Cardiac septum (tissue), 1 donor: ENCODE measurements around the gene MT1F. TPM values are rescaled to one million over a fixed set of nuclear protein-coding genes. Genes with fewer than 3 reads are reported as not detected.
A peak's percentile ranks its signal among the peaks of the same experiment; 100 is the strongest.

ENCODE experiments used
- DNase-seq: peaks from one replicate; pipeline ENCODE4 v3.0.0-alpha.2; 2020; ENCODE audit warnings: low spot score
- intact Hi-C: fragments of 100-400 bp; cut with DNase I; formaldehyde crosslinking; loops from one replicate; pipeline ENCODE4 v1.14.0; 2022
- total RNA-seq: library from RNA; stranded (reverse); fragmentation: NEBNext Ultra II Directional; extraction: Animal tissue kit (Norgen Biotek cat#: 25700); gene quantifications from one replicate; pipeline ENCODE4 v1.2.1, GENCODE V29; 2021
- donor health status: DM: no; HTN: no; CAD: no.

MT1F gene
- total RNA-seq, 1 donor from 2014 or later: 2.2 TPM

DNA sequence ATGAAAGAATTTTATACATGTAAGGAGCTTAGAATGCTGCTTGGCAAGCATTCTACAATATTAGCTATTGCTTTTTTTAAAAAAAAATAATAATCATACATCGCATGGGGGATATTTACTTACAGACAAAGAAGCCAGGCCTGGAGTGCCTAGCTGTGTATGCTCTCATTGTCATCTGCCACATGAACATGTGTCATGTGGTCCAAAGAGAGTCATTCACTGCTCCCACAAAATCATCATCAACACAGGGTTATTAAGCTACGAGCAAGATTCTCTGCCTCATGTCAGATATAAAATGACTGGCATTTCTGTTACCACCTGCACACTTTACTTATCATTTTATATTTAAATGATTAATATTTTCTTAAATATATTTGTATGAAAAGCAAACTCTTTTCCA lies 34.1 kb upstream of the MT1F start:
- intact Hi-C loops: no loop called here
- DNase-seq: no peak

DNA sequence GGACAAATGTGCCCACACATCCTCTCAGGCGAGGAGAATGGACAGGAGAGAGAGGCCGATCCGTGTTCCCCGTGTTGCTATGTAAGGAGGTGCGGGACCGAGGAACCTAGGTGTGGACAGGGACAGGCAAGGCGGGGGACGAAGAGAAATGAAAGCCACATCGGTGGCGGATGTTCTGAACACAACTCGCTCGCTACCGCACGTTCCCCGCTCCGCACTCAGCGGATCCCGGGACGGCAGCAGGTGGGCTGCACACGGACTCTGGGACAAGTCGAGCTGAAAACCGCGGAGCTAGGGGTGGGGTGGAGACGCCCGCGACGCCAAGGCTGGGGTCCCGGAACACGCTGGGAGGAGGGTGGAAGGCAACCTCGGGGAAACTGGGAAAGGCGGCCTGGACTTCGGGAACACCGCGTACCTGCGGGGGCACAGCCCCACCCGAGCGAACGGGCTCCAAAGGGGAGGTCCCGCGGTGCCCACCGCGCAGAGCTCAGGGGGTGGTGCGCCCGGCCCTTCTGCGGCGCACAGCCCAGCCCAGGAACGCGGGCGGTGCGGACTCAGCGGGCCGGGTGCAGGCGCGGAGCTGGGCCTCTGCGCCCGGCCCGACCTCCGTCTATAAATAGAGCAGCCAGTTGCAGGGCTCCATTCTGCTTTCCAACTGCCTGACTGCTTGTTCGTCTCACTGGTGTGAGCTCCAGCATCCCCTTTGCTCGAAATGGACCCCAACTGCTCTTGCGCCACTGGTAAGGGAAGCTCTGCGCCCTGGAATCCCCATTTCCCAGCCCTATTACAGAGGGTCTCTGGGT lies 32.4 kb upstream of the MT1F start, which contains the start of gene MT1E:
TSS of gene MT1E (plus strand) at position 642 of the 803 bp plus-strand sequence. CDS start at position 713, 71 bp downstream.
- intact Hi-C loops: no loop called here

DNA sequence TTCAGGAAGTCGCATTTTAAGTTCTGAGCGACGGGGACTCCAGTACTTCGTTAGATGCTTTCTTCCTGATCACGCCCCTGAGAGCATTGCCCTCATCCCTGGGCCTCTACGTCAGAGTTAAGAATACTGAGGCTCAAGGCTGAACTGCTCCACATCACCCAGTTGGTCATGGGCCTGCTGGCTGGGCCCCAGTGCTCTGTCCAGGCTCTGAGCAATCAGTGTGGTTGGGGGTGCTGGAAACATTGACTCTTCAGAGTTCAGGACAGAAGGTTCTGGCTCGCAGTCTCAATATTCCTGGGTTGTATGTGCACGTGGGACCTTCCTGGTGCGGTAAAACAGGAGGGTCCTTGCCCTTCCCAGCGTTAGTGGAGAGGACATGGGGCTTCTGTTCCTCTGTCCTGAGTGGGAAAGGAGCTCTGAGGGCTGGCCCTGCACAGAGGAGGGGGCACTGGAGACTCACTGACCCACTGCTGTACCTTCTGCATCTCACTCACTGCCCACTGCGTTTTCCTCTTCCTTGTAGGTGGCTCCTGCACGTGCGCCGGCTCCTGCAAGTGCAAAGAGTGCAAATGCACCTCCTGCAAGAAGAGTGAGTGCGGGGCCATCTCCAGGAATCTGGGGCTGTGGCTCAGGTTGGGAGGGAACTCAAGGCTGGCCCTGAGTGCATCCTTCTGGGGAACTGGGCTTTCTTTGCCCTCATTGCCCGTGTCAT lies 31.7 kb upstream of the MT1F start:
- intact Hi-C loops: loop anchor here (1.0 kb wide), 1 partner anchor 16 kb away; no protein-coding TSS in a partner anchor

More for the DNA sequence above, 32.4 kb upstream of the MT1F start, which contains the start of gene MT1E:
- DNase-seq: no peak

DNA sequence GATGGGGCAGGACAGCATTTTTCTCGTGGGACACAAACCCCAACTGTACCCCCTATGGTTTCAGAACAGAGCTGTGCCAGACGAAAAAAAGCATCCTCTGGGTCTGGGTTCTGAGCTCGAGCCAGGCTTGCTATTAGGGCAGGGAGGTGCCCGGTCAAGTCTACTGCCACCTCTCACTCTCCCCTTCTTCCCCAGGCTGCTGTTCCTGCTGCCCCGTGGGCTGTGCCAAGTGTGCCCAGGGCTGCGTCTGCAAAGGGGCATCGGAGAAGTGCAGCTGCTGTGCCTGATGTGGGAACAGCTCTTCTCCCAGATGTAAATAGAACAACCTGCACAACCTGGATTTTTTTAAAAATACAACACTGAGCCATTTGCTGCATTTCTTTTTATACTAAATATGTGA lies 31.1 kb upstream of the MT1F start:
- DNase-seq: no peak

More for the DNA sequence above, 31.7 kb upstream of the MT1F start:
- DNase-seq: no peak

DNA sequence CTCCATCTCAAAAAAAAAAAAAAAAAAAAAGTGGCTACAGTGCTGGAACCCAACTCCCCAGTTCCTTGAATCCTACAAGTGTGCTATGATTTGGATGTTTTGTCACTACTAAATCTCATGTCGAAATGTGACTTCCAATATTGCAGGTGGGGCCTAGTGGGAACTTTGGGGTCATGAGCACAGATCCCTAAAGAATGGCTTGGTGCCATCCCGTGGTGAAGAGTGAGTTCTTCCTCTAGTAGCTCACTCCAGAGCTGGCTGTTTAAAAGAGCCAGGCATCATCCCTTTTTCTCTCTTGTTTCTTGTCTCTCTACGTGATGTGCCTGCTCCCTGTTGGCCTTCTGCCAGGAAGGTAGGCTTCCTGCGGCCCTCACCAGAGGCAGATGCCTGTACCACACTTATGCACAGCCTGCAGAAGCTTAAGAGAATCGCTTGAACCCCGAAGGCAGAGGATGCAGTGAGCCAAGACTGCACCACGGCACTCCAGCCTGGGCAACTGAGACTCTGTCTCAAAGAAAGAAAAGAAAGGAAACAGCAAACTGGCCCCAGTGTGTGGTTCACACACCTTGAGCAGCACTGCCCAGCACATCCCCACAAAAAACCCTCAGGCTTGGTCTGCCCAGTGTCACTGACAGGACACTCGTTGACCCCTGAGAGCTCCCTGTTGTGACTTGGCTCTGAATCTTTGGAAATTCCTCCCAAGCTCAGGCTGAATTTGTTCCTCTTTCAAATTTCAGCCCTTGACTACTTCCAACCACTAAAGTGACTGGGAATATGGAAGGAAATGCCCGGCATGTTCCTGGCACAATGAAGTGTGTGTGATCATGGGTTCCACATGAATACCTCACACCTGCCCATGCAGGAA lies 29.0 kb upstream of the MT1F start:
- intact Hi-C loops: no loop called here
- no peak for DNase-seq

More for the DNA sequence above, 31.1 kb upstream of the MT1F start:
- intact Hi-C loops: loop anchor here (1.0 kb wide), 1 partner anchor 16 kb away; no protein-coding TSS in a partner anchor

DNA sequence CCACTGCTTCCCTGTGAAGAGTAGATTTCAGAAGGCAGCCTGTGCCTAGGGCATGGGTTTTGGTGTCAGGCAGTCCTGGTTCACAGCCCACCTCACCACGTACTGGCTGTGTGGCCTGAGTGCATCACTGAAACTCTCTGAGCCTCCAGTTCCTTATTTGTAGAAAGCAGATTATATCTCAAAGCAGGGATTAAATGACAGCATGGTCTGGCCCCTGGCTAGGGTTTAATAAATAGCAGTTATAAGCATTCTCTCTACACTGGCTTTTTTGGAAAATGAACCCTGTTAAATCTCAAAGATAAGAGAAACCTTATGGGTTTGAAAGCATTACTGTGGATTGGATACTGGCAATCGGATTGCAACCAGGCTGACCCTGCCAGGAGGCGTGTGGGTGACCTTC lies 28.2 kb upstream of the MT1F start:
- no peak for DNase-seq
- intact Hi-C loops: no loop called here

DNA sequence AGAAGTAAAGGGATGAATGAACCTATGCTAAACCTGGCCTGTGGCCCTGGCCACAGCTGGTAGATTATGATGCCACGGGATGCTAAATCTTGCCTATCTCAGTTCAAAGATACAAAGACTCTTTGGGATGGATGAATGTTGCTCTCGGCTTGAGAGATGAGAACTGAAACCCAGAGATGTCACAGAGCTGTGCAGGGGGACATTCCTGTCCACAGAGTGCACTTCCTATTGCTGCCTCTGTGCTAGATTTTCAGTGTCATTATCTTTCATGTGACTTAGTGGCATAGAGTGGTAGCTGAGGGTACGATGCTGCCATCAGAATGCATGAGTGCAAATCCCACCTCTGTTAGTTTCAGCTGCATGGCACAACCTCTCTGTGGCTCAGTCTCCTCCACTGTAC lies 27.6 kb upstream of the MT1F start:
- no peak for DNase-seq
- intact Hi-C loops: no loop called here

DNA sequence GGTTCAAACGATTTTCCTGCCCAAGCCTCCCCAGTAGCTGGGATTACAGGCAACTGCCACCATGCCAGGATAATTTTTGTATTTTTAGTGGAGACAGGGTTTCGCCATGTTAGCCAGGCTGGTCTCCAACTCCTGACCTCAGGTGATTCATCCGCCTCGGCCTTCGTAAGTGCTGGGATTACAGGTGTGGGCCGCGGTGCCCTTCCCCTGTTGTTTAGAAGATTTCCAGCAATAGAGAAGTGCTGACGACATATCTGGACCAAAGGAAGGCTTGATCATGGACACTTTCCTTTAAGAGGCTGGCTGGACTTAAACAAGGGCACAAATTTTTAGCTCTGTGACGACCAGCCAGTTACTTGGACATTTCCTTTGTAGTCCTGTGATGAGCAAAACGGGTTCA lies 26.6 kb upstream of the MT1F start:
- intact Hi-C loops: no loop called here
- DNase-seq: no peak

DNA sequence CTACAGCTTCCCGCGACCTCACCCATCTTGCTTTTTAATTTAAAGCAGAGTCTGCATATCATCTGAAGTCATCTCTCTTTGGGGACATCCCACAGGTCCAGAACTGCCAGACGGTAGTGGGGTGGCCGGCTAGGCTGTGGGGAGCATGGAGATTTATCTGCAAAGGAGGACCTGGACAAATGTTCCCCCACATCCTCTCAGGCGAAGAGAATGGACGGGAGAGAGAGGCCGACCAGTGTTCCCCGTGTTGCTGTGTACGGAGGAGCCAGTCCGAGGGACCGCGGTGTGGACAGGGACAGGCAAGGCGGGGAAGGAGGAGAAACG lies 26.0 kb upstream of the MT1F start:
- intact Hi-C loops: no loop called here
- DNase-seq: no peak

DNA sequence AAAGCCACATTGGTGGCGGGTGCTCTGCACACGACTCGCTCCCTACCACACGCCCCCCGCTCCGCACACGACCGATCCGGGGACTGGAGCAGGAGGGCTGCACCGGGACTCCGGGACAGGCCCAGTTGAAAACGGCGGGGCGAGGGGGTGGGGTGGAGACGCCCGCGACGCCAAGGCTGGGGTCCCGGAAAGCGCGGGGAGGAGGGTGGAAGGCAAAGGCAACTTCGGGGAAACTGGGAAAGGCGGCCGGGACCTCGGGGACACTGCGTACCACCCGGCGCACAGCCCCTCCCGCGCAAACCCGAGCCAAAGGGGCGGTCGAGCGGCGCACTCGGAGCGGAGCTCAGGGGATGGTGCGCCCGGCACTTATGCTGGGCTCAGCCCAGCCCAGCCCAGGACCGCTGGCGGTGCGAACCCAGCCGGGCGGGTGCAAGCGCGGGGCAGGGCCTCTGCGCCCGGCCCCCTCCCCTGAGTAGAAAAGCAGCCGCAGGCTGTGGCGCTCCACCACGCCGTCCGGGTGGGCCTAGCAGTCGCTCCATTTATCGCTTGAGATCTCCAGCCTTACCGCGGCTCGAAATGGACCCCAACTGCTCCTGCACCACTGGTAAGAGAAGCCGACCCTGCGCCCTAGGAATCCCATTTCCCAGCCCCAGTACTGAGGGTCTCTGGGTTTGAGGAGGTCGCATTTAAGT lies 25.5 kb upstream of the MT1F start, which contains the start of gene MT1M:
TSS of gene MT1M (plus strand) at position 504 of the 692 bp plus-strand sequence. CDS start at position 577, 73 bp downstream.
- no peak for DNase-seq
- intact Hi-C loops: no loop called here

DNA sequence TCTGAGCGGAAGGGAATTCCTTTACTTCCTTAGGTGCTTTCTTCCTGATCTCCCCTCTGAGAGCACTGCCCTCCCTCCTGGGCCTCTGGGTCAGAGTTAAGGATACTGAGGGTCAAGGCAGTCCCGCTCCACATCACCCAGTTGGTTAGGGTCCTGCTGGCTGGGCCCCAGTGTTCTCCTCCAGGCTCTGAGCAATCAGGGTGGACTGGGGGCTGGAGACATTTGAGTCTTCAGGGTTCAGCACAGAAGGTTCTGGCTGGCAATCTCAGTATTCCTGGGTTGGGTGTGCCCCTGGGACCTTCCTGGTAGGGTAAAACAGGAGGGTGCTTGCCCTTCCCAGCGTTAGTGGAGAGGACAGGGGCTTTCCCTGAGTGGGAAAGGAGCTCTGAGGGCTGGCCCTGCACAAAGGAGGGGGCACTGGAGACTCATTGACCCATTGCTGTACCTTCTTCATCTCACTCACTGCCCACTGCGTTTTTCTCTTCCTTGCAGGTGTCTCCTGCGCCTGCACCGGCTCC lies 24.9 kb upstream of the MT1F start:
- no peak for DNase-seq
- intact Hi-C loops: no loop called here

DNA sequence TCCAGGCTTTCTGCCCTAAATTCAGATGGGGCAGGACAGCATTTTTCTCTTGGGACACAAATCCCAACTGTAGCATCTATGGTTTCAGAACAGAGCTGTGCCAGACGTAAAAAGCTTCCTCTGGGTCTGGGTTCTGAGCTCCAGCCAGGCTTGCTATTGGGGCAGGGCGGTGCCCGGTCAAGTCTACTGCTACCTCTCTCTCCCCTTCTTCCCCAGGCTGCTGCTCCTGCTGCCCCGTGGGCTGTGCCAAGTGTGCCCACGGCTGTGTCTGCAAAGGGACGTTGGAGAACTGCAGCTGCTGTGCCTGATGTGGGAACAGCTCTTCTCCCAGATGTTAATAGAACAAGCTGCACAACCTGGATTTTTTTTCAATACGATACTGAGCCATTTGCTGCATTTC lies 24.2 kb upstream of the MT1F start:
- intact Hi-C loops: no loop called here
- no peak for DNase-seq

DNA sequence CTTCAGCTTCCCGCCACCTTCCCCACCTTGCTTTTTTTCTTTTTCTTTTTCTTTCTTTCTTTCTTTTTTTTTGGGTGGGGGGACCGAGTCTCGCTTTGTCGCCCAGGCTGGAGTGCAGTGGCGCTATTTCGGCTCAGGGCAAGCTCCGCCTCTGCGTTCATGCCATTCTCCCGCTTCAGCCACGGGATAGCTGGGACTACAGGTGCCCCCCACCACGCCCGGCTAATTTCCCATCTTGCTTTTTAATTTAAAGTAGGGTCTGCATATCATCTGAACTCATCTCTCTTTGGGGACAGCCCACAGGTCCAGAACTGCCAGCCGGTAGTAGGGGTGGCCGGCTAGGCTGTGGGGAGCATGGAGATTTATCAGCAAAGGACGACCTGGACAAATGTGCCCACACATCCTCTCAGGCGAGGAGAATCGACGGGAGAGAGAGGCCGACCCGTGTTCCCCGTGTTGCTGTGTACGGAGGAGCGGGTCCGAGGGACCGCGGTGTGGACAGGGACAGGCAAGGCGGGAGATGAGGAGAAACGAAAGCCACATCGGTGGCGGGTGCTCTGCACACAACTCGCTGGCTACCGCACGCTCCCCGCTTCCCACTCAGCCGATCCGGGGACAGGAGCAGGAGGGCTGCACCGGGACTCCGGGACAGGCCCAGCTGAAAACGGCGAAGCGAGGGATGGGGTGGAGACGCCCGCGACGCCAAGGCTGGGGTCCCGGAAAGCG lies 22.9 kb upstream of the MT1F start:
- no peak for DNase-seq
- intact Hi-C loops: loop anchor here (5.0 kb wide), 1 partner anchor 33 kb away; no protein-coding TSS in a partner anchor

DNA sequence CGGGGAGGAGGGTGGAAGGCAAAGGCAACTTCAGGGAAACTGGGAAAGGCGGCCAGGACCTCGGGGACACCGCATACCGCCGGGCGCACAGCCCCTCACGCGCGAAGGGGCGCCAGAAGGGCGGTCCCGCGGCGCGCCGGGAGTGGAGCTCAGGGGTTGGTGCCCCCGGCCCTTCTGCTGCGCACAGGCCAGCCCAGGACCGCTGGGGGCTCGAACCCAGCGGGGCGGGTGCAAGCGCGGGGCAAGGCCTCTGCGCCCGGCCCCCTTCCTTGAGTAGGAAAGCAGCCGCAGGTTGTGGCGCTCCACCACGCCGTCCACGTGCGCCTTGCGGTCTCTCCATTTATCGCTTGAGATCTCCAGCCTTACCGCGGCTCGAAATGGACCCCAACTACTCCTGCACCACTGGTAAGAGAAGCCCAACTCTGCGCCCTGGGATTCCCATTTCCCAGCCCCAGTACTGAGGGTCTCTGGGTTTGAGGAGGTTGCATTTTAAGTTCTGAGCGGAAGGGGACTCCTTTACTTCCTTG lies 22.3 kb upstream of the MT1F start:
- intact Hi-C loops: loop anchor here (5.0 kb wide), 1 partner anchor 33 kb away; no protein-coding TSS in a partner anchor
- DNase-seq: no peak

DNA sequence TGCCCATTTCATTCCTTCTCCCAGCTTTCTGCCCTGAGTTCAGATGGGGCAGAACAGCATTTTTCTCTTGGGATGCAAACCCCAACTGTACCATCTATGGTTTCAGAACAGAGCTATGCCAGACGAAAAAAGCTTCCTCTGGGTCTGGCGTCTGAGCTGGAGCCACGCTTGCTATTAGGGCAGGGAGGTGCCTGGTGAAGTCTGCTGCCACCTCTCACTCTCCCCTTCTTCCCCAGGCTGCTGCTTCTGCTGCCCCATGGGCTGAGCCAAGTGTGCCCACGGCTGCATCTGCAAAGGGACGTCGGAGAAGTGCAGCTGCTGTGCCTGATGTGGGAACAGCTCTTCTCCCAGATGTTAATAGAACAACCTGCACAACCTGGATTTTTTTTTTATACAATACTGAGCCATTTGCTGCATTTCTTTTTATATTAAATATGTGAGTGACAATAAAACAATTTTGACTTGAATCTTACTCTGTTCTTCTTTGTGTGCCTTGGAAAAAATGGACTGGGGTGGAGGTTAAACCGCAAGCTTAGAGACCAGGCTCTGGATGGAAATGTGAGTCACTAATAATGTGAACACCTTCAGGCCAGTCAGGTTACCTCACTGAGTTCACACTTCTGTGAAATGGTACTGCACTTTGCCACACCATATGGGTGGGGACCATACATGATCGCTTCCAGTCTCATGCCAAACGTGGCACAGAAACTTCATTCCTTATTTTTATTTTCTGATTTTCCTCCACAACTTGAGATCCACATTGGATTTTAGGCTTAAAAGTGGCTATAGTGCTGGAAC lies 20.9 kb upstream of the MT1F start:
- intact Hi-C loops: loop anchor here (5.0 kb wide), 1 partner anchor 35 kb away; no protein-coding TSS in a partner anchor
- no peak for DNase-seq

DNA sequence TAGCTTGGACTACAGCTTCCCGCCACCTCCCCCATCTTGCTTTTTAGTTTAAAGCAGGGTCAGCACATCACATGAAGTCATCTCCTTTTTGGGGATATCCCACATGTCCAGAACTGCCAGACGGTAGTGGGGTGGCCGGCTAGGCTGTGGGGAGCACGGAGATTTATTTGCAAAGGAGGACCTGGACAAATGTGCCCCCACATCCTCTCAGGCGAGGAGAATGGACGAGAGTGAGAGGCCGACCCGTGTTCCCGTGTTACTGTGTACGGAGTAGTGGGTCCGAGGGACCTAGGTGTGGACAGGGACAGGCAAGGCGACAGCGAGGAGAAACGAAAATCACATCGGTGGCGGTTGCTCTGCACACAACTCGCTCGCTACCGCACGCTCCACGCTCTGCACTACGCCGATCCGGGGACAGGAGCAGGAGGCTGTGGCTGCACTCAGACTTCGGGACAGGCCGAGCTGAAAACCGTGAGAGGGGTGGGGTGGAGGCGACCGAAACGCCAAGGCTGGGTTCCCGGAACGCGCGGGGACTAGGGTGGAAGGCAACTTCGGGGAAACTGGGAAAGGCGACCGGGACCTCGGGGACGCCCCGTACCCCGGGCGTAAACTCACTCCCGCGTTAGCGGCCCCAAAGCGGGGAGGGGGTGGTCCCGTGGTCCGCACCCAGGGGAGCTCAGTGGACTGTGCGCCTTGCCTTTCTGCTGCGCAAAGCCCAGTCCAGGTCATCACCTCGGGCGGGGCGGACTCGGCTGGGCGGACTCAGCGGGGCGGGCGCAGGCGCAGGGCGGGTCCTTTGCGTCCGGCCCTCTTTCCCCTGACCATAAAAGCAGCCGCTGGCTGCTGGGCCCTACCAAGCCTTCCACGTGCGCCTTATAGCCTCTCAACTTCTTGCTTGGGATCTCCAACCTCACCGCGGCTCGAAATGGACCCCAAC lies 19.7 kb upstream of the MT1F start, which contains the start of gene MT1A:
TSS of gene MT1A (plus strand) at position 853 of the 937 bp plus-strand sequence. CDS start at position 926, 73 bp downstream.
- intact Hi-C loops: loop anchor here (5.0 kb wide), 1 partner anchor 36 kb away; no protein-coding TSS in a partner anchor
- DNase-seq: peak; percentile 89
